Measurements from ENCODE around the gene SLC38A5. TPM values are rescaled to one million over a fixed set of nuclear protein-coding genes. Genes with fewer than 3 reads are reported as not detected.
"Not testable (repeated sequence)": the region's sequence is repeated elsewhere in the genome, so short reads cannot be mapped to it uniquely, and the experiment has no call there.

SLC38A5 gene
- total RNA-seq, 3 donors from 2014 or later = 247 to 282 (median 271) TPM

DNA sequence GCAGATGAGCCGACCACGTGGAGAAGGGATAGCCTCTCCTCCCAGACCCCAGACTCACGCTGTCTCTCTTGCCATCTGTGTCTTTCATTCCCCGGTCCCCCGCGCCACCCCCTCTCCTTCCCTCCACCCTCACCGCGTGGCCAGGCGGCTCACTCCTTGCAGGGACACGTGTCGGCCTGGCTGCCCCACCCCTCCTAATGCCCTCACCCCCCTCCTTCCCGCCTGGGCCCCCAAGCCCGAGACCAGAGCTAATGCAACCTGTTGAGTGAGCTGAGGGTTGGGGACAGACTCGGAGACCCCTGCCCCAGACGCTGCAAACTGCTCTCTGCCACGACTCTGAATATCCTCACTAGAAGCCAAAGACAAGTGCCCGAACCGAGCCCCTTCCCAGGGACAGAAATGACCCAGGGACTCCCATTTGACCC, 1.8 kb downstream of the SLC38A5 start:
- Mint-ChIP-seq H3K4me3 (peak overlapping the region; percentile 97), H3K4me1 (ENCODE audit: low read depth) (peaks cover 24% of the 10 kb centered on the region), H3K36me3 (ENCODE audit: insufficient read depth) (peaks cover 22% of the 10 kb centered on the region), H3K9me3 (no peaks in the 10 kb centered on the region), H3K27me3 (ENCODE audit: low read depth) (no peaks in the 10 kb centered on the region)
- DNase-seq (peak; percentile 54), ATAC-seq (peak; percentile 63 to 67)

GRCh38 chrX:48467281-48467761, 2.7 kb downstream of the SLC38A5 start:
- no peaks in the 10 kb centered on the region for H3K9me3 Mint-ChIP-seq
- peak overlapping the region; percentile 97 for H3K4me3 Mint-ChIP-seq
- H3K4me1 Mint-ChIP-seq (ENCODE audit: low read depth) = peaks cover 24% of the 10 kb centered on the region
- ATAC-seq = no peak
- H3K36me3 Mint-ChIP-seq (ENCODE audit: insufficient read depth) = peaks cover 22% of the 10 kb centered on the region
- no peak for DNase-seq
- H3K27me3 Mint-ChIP-seq (ENCODE audit: low read depth) = no peaks in the 10 kb centered on the region

DNA sequence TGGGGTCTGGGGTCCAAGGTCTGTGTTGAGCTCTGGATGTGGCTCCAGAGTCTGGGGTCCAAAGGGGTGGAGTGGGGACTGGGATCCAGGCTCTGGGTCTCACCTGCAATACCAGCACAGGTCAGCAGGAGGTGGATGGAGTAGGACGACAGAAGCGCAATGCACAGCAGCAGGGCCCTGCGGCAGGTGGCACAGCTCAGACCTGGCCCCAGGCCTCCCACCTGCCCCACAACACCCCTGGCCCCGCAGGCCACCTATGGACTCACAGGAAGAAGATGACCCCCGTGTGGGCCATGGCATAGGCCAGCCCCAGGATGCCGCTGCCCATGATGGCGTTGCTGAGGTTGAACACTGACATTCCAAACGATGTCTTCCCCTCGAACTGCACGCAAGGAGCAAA, 3.4 kb downstream of the SLC38A5 start:
- no peak for DNase-seq
- Mint-ChIP-seq H3K4me1 (ENCODE audit: low read depth) (peaks cover 24% of the 10 kb centered on the region), H3K27me3 (ENCODE audit: low read depth) (no peaks in the 10 kb centered on the region), H3K4me3 (peak overlapping the region; percentile 97), H3K9me3 (no peaks in the 10 kb centered on the region), H3K36me3 (ENCODE audit: insufficient read depth) (peaks cover 22% of the 10 kb centered on the region)
- ATAC-seq = no peak

- no peaks in the 10 kb centered on the region for H3K9me3 Mint-ChIP-seq
- ATAC-seq (no peak), DNase-seq (no peak)
- H3K4me1 Mint-ChIP-seq (ENCODE audit: low read depth) = peaks cover 24% of the 10 kb centered on the region
- H3K27me3 Mint-ChIP-seq (ENCODE audit: low read depth) = no peaks in the 10 kb centered on the region
- H3K36me3 Mint-ChIP-seq (ENCODE audit: insufficient read depth) = peaks cover 27% of the 10 kb centered on the region
- peak overlapping the region; percentile 64 for H3K4me3 Mint-ChIP-seq
Observed at GRCh38 chrX:48465336-48465933, 4.6 kb downstream of the SLC38A5 start.

DNA sequence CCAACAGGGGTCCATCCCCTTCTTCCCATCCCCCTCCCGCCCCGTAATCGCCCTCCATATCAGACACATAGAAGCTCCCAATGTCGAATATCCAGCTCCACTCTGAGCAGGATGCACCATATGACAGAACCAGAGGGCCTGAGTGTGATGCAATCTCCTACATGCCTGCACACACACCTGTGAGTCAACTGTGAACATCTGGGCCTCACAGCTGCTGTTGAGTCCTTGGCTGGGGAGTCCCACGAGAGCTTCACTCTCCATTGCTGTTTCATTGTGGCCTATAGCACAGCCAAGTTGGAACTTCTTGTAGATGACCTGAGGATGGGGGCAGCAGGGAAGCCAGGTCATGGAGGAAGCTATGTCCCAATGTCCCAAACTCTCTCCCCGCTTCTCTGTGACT, 8.2 kb downstream of the SLC38A5 start:
- H3K9me3 Mint-ChIP-seq = no peaks in the 10 kb centered on the region
- DNase-seq (no peak), ATAC-seq (no peak)
- H3K27me3 Mint-ChIP-seq (ENCODE audit: low read depth) = no peaks in the 10 kb centered on the region
- no peak overlapping the region for H3K4me3 Mint-ChIP-seq
- H3K36me3 Mint-ChIP-seq (ENCODE audit: insufficient read depth) = peaks cover 37% of the 10 kb centered on the region
- peaks cover 17% of the 10 kb centered on the region for H3K4me1 Mint-ChIP-seq (ENCODE audit: low read depth)

GRCh38 chrX:48460606-48461005, 9.5 kb downstream of the SLC38A5 start:
- H3K36me3 Mint-ChIP-seq (ENCODE audit: insufficient read depth) = peaks cover 32% of the 10 kb centered on the region
- H3K27me3 Mint-ChIP-seq (ENCODE audit: low read depth) = no peaks in the 10 kb centered on the region
- ATAC-seq (no peak), DNase-seq (no peak)
- H3K9me3 Mint-ChIP-seq = no peaks in the 10 kb centered on the region
- H3K4me3 Mint-ChIP-seq = no peak overlapping the region
- peaks cover 13% of the 10 kb centered on the region for H3K4me1 Mint-ChIP-seq (ENCODE audit: low read depth)

DNA sequence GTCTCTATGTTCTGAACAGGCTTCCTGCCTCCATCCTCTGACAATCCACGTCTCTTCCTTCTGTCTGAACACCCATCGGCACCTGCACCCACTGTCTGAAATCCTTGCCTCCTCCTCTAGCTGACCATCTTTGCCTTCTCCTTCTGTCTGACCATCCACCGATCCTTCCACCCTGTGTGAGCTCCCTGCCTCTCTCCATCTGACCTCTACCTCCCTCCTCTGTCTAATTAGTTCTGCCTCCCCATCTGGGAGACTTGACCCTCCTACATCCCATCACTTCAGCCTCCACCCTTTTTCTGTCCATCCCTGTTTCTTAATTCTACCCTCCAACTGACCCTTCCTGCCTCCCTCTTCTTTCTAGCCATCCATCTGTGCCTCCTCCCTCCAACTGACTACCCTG, 10.0 kb downstream of the SLC38A5 start:
- peaks cover 7% of the 10 kb centered on the region for H3K4me1 Mint-ChIP-seq (ENCODE audit: low read depth)
- no peak overlapping the region for H3K4me3 Mint-ChIP-seq
- H3K9me3 Mint-ChIP-seq = no peaks in the 10 kb centered on the region
- no peak for ATAC-seq
- DNase-seq = no peak
- H3K27me3 Mint-ChIP-seq (ENCODE audit: low read depth) = no peaks in the 10 kb centered on the region
- H3K36me3 Mint-ChIP-seq (ENCODE audit: insufficient read depth) = peaks cover 27% of the 10 kb centered on the region

- H3K9me3 Mint-ChIP-seq = no peaks in the 10 kb centered on the region
- H3K4me1 Mint-ChIP-seq (ENCODE audit: low read depth) = peaks cover 6% of the 10 kb centered on the region
- H3K4me3 Mint-ChIP-seq = no peak overlapping the region
- ATAC-seq (no peak), DNase-seq (no peak)
- H3K36me3 Mint-ChIP-seq (ENCODE audit: insufficient read depth) = peaks cover 25% of the 10 kb centered on the region
- no peaks in the 10 kb centered on the region for H3K27me3 Mint-ChIP-seq (ENCODE audit: low read depth)
Observed at GRCh38 chrX:48459483-48459882, 10.6 kb downstream of the SLC38A5 start.

DNA sequence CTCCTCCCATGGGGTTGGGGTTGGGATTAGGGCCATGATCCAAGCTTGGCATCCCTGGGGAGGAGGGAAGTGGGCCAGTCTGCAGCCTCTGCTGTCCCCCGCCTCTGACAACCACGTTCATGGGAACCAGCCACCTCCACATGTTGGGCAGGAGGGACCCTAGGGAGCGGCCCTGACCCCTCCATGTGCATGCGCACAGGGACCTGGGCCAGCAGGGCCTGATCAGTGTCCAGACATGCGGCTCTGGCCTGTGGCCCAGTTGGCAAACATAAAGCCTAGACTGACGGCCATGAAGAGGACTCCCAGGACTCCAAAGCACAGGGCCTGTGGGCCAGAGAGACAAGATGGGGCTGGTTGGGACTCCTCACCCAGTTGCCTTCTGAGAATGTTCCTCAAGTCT, 11.3 kb downstream of the SLC38A5 start:
- ATAC-seq (no peak), DNase-seq (no peak)
- Mint-ChIP-seq H3K4me1 (ENCODE audit: low read depth) (no peaks in the 10 kb centered on the region), H3K27me3 (ENCODE audit: low read depth) (no peaks in the 10 kb centered on the region), H3K4me3 (no peak overlapping the region), H3K9me3 (no peaks in the 10 kb centered on the region), H3K36me3 (ENCODE audit: insufficient read depth) (peaks cover 20% of the 10 kb centered on the region)

DNA sequence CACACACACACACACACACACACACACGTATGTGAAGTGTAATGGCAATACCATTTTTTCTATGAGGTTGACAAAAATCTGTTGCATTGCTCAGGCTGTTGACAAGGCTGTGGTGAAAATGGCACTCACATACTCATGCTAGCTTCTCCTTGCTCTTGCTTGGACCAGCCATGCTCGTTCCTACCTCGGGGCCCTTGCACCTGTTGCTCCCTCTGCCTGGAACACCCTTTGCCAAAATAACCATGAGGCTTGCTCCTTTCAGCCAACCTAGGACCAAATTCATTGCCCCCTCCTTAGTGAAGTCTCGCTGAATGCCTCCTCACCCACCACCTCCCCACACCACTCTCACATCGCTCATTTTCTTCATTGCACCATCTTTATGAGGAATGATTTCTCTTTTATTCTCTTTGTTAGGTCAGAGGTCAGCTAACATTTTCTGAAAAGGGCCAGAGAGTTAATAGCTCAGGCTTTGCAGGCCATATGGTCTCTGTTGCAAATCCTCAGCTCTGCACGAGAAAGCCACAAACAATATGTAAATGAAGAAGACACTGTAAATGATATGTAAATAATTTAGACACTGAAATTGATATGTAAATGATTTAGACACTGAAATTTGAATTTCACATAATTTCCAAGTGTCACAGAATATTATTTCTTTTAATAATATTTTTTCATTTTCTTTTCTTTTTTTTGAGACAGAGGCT, 13.3 kb downstream of the SLC38A5 start:
- no peak for ATAC-seq
- H3K36me3 Mint-ChIP-seq (ENCODE audit: insufficient read depth) = peaks cover 20% of the 10 kb centered on the region
- H3K27me3 Mint-ChIP-seq (ENCODE audit: low read depth) = no peaks in the 10 kb centered on the region
- no peaks in the 10 kb centered on the region for H3K4me1 Mint-ChIP-seq (ENCODE audit: low read depth)
- no peak overlapping the region for H3K4me3 Mint-ChIP-seq
- DNase-seq = no peak
- H3K9me3 Mint-ChIP-seq = no peaks in the 10 kb centered on the region

DNA sequence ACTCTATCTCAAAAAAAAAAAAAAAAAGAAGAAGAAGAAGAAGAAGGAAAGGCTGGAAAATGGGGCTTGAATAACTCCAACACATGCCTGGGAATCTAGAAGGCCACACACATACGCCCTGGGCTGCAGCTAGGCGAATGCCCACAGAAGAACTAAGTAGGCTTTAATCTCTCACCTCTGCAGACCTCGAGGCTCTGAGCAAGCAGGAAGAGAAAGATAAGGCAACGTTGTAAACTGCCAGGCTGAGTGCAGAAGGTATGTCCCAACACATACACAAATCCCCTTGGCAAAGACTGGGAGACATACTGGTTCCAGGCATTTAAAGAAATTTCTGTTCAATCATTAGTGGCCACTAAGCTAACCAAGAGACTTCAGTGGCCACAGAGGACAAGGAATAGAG, 18.4 kb downstream of the SLC38A5 start:
- no peak overlapping the region for H3K4me3 Mint-ChIP-seq
- H3K36me3 Mint-ChIP-seq (ENCODE audit: insufficient read depth) = no peaks in the 10 kb centered on the region
- DNase-seq (no peak), ATAC-seq (no peak)
- H3K4me1 Mint-ChIP-seq (ENCODE audit: low read depth) = no peaks in the 10 kb centered on the region
- H3K27me3 Mint-ChIP-seq (ENCODE audit: low read depth) = no peaks in the 10 kb centered on the region
- H3K9me3 Mint-ChIP-seq = no peaks in the 10 kb centered on the region

GRCh38 chrX:48450076-48450475, 20.0 kb downstream of the SLC38A5 start:
- Mint-ChIP-seq H3K9me3 (no peaks in the 10 kb centered on the region), H3K4me1 (ENCODE audit: low read depth) (no peaks in the 10 kb centered on the region), H3K36me3 (ENCODE audit: insufficient read depth) (no peaks in the 10 kb centered on the region), H3K4me3 (no peak overlapping the region), H3K27me3 (ENCODE audit: low read depth) (no peaks in the 10 kb centered on the region)
- no peak for ATAC-seq
- no peak for DNase-seq

DNA sequence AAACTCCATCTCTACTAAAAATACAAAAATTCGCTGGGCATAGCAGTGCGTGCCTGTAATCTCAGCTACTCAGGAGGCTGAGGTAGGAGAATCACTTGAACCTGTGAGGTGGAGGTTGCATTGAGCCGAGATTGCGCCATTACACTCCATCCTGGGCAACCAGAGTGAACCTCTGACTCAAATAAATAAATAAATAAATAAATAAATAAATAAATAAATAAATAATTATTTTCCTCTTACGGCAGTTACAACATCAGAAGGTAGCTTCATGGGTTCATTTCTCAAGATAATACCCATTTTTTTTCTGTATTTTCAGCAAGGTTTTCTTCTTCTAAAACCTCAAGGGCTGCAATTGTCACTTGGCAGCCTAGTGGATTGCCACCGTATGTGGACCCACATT, 22.9 kb downstream of the SLC38A5 start:
- H3K36me3 Mint-ChIP-seq (ENCODE audit: insufficient read depth); DNase-seq; H3K4me3 Mint-ChIP-seq; H3K4me1 Mint-ChIP-seq (ENCODE audit: low read depth); H3K27me3 Mint-ChIP-seq (ENCODE audit: low read depth); ATAC-seq; H3K9me3 Mint-ChIP-seq: not testable (repeated sequence)

GRCh38 chrX:48433713-48434112, 36.3 kb downstream of the SLC38A5 start:
- not testable (repeated sequence) for H3K27me3 Mint-ChIP-seq (ENCODE audit: low read depth); ATAC-seq; H3K9me3 Mint-ChIP-seq; H3K4me3 Mint-ChIP-seq; H3K36me3 Mint-ChIP-seq (ENCODE audit: insufficient read depth); DNase-seq
- H3K4me1 Mint-ChIP-seq (ENCODE audit: low read depth) = peaks cover 17% of the 10 kb centered on the region

DNA sequence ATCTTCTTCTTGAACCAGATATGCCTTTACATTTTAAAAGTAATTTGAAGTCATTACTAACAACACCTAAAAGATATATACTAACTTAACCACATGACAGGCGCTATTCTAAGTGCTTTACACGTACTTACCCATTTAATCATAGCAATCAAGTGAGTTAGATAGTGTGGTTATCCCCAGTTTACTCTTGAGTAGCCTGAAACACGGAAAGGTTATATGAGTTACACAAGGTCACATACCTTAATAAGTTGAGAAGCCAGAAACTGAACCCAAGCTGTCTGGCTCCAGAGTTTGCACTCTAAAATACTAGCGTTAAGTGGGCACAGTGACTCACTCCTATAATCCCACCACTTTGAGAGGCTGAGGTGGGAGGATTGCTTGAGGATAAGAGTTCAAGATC, 39.9 kb downstream of the SLC38A5 start:
- H3K4me3 Mint-ChIP-seq; H3K27me3 Mint-ChIP-seq (ENCODE audit: low read depth); H3K9me3 Mint-ChIP-seq; H3K36me3 Mint-ChIP-seq (ENCODE audit: insufficient read depth); ATAC-seq; DNase-seq: not testable (repeated sequence)
- H3K4me1 Mint-ChIP-seq (ENCODE audit: low read depth) = peaks cover 19% of the 10 kb centered on the region

All from activated T-cell treated with anti-CD3 and anti-CD28 coated beads, Interleukin-2, amount 50 U/mL, for 4 hours (primary cell).